GF-D8 (cell line): ENCODE data around the gene AXIN1.
A peak's percentile ranks its signal among the peaks of the same experiment; 100 is the strongest.
"Not testable (repeated sequence)": the region's sequence is repeated elsewhere in the genome, so short reads cannot be mapped to it uniquely, and the experiment has no call there.

Experiments
- DNase-seq: peaks from one replicate; lab custom pipeline; 2025; lab: John Stamatoyannopoulos, UW

Gene AXIN1

DNA sequence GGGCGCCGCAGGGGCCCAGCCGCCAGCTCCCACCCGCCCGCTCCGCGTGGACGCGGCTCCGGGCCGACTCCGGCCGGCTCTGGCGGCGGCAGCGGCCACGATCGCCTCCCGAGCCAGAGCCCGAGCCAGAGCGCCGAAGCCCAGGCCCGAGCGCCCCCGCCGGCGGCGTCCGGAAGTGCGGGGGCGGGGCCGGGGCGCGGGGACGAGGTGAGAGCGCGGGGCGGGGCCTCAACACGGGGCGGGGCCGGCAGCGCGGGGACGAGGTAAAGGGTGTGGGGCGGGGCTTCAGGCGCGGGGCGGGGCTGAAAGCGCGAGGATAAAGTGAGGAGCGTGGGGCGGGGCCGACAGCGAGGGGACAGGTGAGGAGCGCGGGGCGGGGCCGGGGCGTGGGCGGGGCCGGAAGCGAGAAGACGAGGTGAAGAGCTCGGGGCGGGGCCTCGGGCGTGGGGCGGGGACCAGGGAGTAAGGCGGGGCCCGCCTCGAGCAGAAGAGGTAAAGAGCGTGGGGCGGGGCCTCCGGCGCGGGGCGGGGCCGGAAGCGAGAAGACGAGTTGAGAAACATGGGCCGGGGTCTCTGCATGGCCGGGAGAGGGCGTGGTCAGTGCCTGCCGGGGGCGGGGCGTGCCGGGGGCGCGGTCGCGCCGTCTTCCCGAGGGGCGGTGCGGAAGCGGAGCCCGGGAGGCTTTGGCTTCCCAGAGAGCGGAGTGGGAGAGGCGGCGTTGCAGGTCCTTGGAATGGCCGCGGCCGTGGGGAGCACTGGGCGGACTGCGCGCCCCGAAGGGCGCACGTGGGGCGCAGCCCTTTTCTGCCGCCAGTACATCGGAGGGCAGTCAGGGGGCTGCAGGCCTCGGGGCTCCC is at the start of gene AXIN1:
AXIN1 (minus strand) TSS at position 177 of the 857 bp plus-strand sequence. CDS start 5,698 bp downstream, outside the sequence.
- peak; percentile 86 for DNase-seq

GRCh38 chr16:401468-402348 is 49.2 kb upstream of the AXIN1 start, which contains the start of gene DECR2:
DECR2 (plus strand) TSS chr16:401885; CDS start chr16:401964, 79 bp downstream.
- DNase-seq = peak; percentile 67

DNA sequence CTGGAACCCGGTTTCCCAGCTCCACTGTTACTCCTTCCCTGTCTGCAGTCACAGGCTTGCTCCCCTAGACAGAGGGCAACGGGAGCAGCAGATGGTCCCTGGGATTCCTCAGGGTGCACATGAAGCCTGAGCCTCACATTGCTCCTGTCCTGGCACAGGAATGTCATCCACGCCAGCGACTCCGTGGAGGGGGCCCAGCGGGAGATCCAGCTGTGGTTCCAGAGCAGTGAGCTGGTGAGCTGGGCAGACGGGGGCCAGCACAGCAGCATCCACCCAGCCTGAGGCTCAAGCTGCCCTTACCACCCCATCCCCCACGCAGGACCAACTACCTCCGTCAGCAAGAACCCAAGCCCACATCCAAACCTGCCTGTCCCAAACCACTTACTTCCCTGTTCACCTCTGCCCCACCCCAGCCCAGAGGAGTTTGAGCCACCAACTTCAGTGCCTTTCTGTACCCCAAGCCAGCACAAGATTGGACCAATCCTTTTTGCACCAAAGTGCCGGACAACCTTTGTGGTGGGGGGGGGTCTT is 47.6 kb upstream of the AXIN1 start:
- no peak for DNase-seq

GRCh38 chr16:399340-400019 is 47.0 kb upstream of the AXIN1 start:
- no peak for DNase-seq

DNA sequence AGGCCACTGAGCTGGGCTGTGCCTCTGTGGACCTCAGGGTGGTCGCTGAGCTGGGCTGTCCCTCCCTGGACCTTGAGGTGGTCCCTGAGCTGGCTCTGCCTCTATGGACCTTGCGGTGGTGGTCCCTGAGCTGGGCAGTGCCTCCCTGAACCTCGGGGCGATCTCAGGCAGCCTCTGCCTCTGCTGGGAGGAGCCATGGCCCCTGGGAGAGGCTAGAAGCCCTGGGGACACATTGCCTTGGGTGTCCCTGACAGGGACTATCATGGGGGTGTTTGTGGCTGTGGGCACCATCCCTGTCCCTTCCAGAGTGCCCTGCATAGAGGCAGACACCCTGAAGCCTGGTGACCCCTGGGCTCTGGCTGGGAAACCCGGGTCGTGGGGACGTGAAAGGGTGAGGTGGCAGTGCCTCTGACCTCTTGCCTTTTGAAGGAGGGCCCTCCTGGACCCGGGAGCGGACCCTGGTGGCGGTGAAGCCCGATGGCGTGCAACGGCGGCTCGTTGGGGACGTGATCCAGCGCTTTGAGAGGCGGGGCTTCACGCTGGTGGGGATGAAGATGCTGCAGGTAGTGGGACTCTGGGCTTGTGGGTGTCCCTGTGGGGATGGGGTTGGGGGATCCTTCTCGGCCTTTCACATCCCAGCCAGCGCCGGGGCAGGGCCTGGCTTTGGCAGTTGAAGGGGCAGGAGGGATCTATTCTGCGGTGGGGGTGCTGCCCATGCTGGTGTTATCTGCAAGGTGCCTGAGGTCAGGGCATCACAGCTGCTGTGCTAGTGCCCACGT is 46.2 kb upstream of the AXIN1 start:
- no peak for DNase-seq

DNA sequence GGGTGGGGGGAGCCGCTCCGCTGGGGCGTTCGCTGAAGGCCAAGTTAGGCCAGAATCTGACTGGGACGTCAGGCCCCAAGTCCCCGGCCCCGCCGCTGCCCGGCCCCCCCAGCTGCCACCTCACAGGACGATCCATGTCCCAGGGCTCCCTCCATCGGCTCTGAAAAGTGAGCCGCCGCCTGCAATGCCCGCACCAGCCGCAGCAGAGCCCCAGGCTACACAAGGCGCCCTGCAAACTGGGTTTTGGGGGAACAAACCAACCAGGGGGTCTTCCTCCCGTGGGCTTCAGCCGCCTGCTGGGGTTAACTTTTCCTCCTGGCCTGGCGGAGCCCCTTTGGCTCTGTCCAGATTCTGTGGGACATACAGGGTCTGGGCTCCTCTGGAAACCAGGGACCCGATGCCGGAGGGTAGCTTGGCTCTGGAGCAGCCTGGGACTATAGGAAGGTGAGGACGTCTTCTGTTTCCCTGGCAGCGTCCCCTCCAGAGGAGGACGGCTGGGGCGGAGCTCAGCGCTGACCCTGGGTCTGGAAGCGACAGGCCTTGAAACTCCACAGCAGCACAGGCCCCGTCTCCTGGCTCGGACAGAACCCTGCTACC is 45.3 kb upstream of the AXIN1 start:
- DNase-seq = peak; percentile 39

DNA sequence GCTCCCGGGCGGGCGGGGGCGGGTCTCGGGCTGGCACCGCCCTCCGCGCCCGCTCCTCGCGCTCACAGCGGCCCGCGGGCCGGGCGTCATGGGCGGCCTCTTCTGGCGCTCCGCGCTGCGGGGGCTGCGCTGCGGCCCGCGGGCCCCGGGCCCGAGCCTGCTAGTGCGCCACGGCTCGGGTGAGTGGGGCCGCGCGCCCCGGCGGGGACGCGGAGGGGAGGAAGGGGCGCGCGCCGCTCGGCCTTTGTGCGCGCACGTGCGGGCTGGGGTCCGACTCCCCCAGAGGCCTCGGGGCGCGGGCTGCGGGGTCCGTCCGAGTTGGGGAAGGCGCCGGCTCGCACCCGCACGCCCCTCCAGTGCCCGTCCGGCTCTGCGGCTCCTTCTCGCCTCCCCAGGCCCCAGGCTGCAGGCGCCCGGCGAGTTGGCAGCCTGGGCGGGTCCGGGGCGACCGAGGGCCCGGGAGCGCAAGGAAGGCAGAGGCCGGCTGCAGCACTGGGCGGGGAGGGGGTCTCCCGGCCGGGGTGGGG is 44.7 kb upstream of the AXIN1 start, which contains the start of gene NME4:
NME4 (plus strand) TSS at position 65 of the 527 bp plus-strand sequence; CDS start at position 89, 24 bp downstream.
- peak; percentile 20 for DNase-seq

DNA sequence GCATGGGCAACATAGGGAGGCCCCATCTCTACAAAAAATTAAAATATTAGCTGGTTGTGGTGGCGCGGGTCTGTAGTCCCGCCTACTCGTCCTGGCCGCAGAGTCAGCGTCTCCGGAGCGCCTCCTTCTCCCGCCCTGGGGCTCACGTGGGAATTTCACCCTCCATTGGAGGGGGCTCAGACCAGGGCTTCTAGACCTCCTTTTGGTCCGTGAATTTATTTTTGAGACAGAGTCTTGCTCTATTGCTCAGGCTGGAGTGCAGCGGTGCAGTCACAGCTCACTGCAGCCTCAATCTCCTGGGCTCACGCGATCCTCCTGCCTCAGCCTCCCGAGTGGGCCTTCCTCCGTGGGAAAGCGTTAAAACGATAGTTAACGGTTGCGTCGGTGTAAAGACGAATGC is 44.1 kb upstream of the AXIN1 start:
- DNase-seq = peak; percentile 65

DNA sequence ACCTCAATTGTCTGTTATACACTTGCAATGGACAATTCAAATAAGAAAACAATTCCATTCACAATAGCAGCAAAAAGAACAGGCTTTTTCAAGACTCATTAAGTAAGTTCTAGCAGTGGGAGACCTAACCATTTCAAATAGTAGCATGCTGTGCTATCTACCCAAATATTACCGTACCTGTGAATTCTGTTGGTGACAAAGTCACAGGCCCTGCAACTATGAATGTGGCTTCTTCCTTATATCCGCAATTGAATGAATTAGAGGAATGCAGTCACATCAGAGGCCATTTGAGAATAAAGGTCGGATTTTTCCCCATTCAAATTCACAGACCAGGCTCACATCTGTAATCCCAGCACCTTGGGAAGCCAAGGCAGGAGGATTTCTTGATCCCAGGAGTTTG is 43.7 kb upstream of the AXIN1 start:
- no peak for DNase-seq

- no peak for DNase-seq
Observed at GRCh38 chr16:392450-393030, 40.0 kb upstream of the AXIN1 start.

DNA sequence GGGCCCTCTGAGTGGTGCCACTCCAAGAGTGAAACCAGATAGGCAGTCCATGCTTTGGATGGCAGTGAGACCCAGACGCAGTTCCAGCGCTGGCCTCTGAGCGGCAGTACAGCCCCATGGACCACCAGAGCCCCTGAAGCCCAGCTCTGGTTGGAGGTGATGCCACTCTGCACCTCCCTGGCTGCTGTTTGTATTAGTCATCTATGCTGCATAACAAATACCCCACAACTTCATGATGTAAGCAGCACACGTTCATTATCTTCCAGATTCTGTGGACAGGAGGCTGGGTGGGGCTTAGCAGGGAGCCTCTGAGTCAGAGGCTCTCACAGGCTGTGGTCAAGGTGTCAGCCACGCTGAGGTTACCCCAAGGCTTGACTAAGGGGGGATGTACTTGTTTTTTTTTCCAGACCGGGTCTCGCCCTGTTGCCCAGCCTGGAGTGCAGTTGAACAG is 39.4 kb upstream of the AXIN1 start:
- DNase-seq = peak; percentile 21

- no peak for DNase-seq
Observed at GRCh38 chr16:389352-389751, 36.8 kb upstream of the AXIN1 start.

GRCh38 chr16:387761-388666 is 35.5 kb upstream of the AXIN1 start:
- DNase-seq = not testable (repeated sequence)

GRCh38 chr16:386641-387156 is 34.2 kb upstream of the AXIN1 start:
- DNase-seq = no peak

DNA sequence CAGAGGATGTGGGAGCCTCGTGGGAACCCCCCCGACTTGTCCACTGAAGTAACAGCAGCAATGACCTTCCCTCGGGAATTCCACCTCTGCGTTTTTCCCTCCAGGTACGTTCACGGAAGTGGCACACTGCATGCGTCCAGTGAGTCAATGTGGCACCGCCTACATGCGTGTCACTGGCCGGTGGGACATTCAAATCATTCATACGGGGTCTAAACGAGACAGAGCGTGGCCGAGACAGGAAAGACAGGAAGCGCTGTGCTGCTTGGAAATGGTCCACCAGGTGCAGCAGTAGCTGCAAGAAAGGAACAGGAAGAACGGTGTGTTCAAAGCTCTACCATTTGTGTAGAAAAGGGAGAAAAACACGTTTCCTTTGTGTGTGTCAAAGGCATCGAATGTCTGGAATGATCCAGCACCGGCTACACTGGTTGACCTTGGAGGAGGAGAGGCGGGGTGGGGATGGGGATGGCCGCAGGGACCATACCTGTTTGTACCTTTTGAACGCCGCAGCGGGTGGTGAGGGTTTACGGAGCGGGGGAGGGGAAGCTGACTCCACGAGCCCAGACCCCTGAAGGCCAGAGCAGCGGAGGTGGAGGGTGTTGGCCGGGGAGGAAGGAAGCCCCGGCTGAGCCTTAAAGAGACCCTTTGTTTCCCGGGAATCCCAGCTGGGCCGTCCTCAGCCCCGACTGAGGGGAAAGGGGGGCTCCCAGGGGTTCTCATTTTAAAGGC is 31.0 kb upstream of the AXIN1 start:
- no peak for DNase-seq

DNA sequence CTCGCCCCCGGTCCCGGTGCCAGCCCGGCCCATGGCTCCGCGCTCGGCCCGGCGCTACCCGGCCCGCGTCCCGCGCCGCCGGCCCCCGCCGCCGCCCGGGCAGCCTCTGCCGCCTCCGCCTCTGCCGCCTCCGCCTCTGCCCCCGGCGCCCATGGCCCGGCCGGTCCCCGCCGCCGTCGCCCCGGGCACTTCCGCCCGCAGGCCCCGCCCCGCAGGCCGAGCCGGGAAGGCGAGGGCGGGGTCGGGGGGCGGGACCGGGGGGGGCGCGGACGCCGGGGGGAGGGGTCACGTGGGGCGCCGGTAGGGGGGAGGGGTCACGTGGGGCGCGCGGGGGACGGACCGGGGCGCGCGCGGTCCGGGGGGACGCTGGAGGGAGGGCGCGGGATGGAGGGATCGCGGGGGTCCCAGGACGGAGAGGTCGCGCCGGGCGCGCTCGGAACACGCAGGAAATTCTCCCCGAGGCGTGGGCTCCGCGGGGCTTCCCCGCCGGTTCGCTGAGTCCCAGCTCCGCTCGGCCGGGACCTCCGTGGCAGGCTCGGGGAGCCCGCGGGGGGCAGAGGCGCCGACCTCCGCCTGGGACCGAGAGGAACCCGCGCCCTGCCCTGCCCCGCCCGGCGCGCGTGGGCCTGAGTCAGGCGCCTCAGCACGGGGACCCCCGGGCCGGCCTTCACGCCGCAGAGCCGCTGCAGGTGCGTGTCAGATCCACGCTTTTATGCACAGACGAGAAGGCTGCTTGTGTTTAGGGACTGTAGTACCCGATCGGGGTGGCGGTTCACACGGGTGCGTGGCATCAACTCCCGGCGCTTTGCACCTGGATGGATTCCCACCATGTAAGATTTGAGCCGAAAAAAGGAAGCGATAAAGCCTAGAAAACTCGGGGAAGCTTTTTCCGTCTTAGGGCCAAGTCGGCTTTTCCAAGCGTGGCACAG is 29.5 kb upstream of the AXIN1 start, which contains the start of gene PGAP6:
PGAP6 (minus strand) TSS at position 190 of the 929 bp plus-strand sequence; CDS start at position 33, 157 bp downstream.
- no peak for DNase-seq
